Cerebellar cortex (tissue), 1 donor: Measurements from ENCODE around the gene OLFM1.
"Not testable (repeated sequence)": the region's sequence is repeated elsewhere in the genome, so short reads cannot be mapped to it uniquely, and the experiment has no call there.

Experiments used
- DNase-seq: peaks from one replicate; pipeline ENCODE4 v3.0.0-alpha.2; 2015; ENCODE audit warnings: low spot score

OLFM1 gene

DNA sequence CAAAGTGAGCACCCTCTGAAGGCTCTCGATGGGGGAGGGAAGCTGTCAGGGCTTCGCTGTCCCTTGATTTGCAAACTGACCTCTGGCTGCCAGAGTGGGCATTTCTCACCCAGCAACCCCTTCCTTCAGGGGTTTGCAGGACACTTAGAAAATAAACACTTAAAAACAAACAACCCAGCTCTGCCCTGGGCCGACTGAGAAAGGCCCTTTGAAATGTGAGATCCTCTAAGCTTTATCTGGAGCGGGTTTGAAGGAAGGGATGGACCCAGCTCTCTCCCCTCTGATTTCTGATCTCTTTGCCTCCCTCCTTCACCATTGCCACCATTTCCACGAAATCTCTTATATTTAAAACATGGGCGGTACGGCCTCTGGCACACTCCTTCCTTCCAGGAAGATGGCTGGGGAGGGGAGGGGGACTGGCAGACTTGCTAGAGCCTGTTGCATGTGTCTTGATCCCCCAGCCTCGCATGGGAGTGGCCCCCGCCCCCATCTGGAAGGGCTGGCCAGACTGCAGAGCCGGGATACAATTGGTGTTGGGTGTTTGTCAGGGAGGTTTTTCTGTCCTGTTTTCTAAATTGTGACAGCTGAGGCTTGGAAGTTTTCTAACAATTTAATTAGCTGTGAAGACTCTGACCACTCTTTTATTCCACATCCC is 20.2 kb downstream of the OLFM1 start:
- no peak for DNase-seq

- no peak for DNase-seq
Observed at GRCh38 chr9:135108831-135109510, 21.5 kb downstream of the OLFM1 start.

- no peak for DNase-seq
Observed at GRCh38 chr9:135109650-135110049, 22.2 kb downstream of the OLFM1 start.

DNA sequence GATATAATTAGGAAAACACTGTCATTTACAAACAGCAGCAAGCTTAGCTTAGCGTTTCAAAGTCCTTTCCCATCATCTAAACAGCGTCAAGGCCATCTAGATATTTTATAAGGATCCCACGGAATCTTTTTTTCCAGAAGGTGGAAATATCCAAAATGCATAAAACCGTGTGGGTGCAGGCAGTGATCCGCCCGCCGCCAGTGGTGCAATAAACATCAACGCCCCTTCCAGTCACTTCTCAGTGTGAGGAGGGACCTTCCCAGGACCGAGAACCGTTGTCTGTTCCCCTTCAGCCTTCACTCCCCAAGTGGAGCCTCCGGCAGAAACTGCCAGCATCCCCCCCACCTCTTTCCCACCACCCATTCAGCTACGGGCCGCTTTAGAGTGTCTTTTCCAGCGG is 22.9 kb downstream of the OLFM1 start:
- no peak for DNase-seq

GRCh38 chr9:135111600-135111999 is 24.1 kb downstream of the OLFM1 start:
- not testable (repeated sequence) for DNase-seq

DNA sequence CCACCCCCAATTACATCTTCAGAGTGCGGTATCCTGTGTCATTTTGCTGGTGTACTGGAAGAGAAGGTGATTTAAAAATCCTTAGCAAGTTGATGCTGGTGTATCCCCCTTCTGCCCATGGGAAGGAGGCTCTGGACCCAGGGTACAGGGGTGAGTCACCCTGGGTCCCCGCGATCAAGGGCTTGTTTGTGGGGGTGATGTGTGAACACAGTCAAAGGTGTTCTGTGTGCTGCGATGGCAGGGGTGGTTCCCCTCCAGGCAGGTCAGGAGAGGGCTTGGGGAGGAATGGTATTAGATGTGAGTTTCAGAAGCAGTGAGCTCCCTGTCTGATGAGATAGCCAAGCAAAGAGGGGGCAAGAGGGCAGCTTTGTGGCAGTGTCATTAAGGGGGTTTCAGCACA is 28.9 kb downstream of the OLFM1 start:
- no peak for DNase-seq

GRCh38 chr9:135116881-135117280 is 29.4 kb downstream of the OLFM1 start:
- DNase-seq, result no peak

GRCh38 chr9:135117281-135117680 is 29.8 kb downstream of the OLFM1 start:
- no peak for DNase-seq

DNA sequence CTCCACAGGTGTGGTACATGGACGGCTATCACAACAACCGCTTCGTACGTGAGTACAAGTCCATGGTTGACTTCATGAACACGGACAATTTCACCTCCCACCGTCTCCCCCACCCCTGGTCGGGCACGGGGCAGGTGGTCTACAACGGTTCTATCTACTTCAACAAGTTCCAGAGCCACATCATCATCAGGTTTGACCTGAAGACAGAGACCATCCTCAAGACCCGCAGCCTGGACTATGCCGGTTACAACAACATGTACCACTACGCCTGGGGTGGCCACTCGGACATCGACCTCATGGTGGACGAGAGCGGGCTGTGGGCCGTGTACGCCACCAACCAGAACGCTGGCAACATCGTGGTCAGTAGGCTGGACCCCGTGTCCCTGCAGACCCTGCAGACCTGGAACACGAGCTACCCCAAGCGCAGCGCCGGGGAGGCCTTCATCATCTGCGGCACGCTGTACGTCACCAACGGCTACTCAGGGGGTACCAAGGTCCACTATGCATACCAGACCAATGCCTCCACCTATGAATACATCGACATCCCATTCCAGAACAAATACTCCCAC is 32.1 kb downstream of the OLFM1 start:
- DNase-seq, result no peak

- no peak for DNase-seq
Observed at GRCh38 chr9:135120249-135120648, 32.8 kb downstream of the OLFM1 start.

GRCh38 chr9:135122316-135122715 is 34.8 kb downstream of the OLFM1 start:
- no peak for DNase-seq

DNA sequence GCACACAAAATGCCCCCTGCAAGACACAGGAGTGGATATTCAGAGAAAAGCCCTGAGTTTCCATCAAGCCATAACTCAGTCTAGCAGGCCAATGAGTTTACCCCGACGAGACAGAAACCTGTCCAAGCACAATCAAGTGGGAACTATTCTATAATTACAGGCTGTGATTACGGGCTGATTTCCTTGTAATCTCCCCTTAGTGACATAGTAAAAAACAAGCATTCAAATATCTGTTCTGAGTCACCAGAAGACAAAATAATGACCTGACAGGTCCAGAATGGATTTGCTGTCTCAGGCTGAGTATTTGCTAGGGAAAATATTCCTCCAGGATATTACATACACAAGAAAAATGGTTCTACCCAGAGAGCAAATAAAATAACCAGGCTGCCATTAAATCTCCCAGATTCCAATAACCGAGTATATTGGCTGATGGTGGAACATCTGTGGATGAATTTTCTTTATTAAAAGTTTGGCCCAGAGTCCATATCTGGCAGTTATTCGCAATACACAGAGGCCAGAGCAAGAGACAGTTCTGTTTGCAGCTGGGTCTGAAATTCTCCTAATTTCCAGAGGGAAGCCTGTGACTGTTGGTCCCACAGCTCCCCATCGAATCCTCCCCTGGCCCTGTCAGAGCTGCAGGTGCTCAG is 35.8 kb downstream of the OLFM1 start:
- DNase-seq, result no peak

- DNase-seq, result peak; percentile 90
Observed at GRCh38 chr9:135123773-135124134, 36.3 kb downstream of the OLFM1 start.

- DNase-seq, result peak; percentile 76
Observed at GRCh38 chr9:135126451-135127187, 39.2 kb downstream of the OLFM1 start.

GRCh38 chr9:135127718-135128670 is 40.5 kb downstream of the OLFM1 start:
- no peak for DNase-seq

DNA sequence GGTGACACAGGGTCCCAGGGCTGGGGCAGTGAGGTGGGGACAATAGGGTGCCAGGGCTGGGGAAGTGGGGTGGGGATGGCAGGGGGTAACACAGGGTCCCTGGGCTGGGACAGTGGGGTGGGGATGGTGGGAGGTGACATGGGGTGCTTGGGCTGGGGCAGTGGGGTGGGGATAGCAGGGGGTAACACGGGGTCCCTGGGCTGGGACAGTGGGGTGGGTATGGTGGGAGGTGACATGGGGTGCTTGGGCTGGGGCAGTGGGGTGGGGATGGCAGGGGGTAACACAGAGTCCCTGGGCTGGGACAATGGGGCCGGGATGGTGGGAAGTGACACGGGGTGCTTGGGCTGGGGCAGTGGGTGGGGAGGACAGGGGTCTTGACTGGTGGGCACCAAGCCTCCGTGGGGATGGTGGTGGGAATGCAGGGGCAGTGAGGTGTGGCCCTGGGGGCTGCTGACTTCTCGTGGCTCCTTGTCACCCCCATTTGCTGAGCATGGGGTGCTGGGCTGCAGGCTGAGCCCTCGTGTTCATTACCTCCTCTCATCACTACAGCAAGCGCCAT is 41.7 kb downstream of the OLFM1 start:
- no peak for DNase-seq

GRCh38 chr9:135130207-135130976 is 42.9 kb downstream of the OLFM1 start:
- DNase-seq, result no peak

DNA sequence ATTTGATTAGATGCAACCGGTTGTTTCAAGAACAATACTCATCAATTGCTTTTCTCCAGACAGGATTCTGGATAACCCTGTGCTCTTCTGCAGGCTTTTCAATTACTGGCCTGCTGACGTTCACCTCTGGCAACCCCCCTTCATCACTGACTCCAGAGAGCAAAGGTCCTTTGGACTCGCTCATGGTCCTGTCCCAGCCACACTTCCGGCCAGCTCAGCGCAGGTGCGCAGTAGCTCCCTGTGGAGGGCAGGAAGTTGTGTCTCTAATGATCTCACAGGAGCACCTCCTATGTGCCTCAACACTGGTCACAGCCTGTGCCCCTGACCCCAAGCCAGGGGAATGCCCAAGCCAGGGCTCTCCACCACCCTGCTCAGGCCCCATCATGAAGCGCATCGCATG is 44.0 kb downstream of the OLFM1 start:
- no peak for DNase-seq

DNA sequence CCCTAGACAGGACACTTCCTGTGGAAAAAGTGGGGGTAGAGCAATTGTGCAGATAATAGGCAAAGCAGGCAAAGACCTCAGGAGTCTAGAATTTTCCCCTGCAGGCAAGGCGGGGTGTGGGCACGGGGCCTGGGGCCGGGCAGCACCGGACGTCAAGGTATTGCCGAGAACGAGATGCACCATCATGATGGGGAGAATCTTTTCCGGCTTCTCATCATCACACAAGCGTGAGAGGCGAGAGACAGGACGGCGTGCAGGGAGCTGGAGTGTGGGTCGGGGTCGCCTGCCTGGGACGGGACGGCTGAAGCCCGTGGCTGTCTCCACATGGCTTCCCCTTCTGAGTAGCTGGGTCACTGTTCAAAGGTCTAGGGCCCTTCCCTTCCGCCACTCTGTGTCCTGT is 44.5 kb downstream of the OLFM1 start:
- DNase-seq, result no peak
